Activated CD4-positive, alpha-beta T cell treated with anti-CD3 and anti-CD28 coated beads, Interleukin-10, Interleukin-2, amounts not matched to agents 100 ng/mL and 50 ng/mL, durations not matched to agents 16 hours and 8 hours (primary cell): Measurements from ENCODE around the gene DLST.

Experiments
- DNase-seq: peaks from one replicate; pipeline ENCODE4 v3.0.0-alpha.2; 2020

DLST gene

GRCh38 chr14:74860899-74861733 is 20.6 kb upstream of the DLST start:
- DNase-seq, result peak; percentile 91

GRCh38 chr14:74861734-74862090 is 20.0 kb upstream of the DLST start:
- DNase-seq, result no peak

GRCh38 chr14:74863274-74863673 is 18.4 kb upstream of the DLST start:
- DNase-seq, result no peak

GRCh38 chr14:74864198-74864597 is 17.5 kb upstream of the DLST start:
- DNase-seq, result no peak

- no peak for DNase-seq
These were observed 16.6 kb upstream of the DLST start for GRCh38 chr14:74865156-74865555.

- no peak for DNase-seq
These were observed 14.9 kb upstream of the DLST start for GRCh38 chr14:74866708-74867389.

GRCh38 chr14:74867673-74868072 is 14.0 kb upstream of the DLST start:
- peak; percentile 49 for DNase-seq

- no peak for DNase-seq
These were observed 13.0 kb upstream of the DLST start for GRCh38 chr14:74868739-74869138.

GRCh38 chr14:74871819-74872218 is 9.9 kb upstream of the DLST start:
- DNase-seq, result no peak

- DNase-seq, result no peak
These were observed 6.5 kb upstream of the DLST start for GRCh38 chr14:74875204-74875603.

GRCh38 chr14:74875941-74876913 is 5.5 kb upstream of the DLST start, which contains the start of gene PROX2:
PROX2 (minus strand) TSS chr14:74876145; CDS start chr14:74863834, 12,311 bp downstream.
- no peak for DNase-seq

GRCh38 chr14:74879427-74880182 is 2.1 kb upstream of the DLST start:
- DNase-seq, result no peak

- DNase-seq, result peak; percentile 48
These were observed 596 bp downstream of the DLST start for GRCh38 chr14:74882103-74882920.

GRCh38 chr14:74886001-74886400 is 4.3 kb downstream of the DLST start:
- DNase-seq, result no peak

GRCh38 chr14:74888164-74889158 is 6.7 kb downstream of the DLST start:
- DNase-seq, result no peak

- no peak for DNase-seq
These were observed 8.5 kb downstream of the DLST start for GRCh38 chr14:74890262-74890661.

GRCh38 chr14:74891870-74892269 is 10.2 kb downstream of the DLST start:
- DNase-seq, result no peak

- no peak for DNase-seq
These were observed 11.0 kb downstream of the DLST start for GRCh38 chr14:74892745-74893144.

- no peak for DNase-seq
These were observed 11.9 kb downstream of the DLST start for GRCh38 chr14:74893614-74894091.

- DNase-seq, result no peak
These were observed 14.7 kb downstream of the DLST start for GRCh38 chr14:74896400-74896799.
